Muscle layer of colon (tissue), 2 donors: ENCODE results near the gene CYP27A1.

Experiments used
- H3K27ac ChIP-seq: one replicate; pipeline ENCODE4 v1.7.0; 2013; ENCODE audit warnings: low read depth, mild to moderate bottlenecking, low read length, moderate library complexity
- H3K27me3 ChIP-seq, 2 donors: one replicate each; pipeline ENCODE4 v1.7.0; 2013; ENCODE audit warnings: low read length in 2 of 2, mild to moderate bottlenecking in 2 of 2; ENCODE audit not compliant: insufficient read depth in 2 of 2, control insufficient read depth in 1 of 2
- H3K36me3 ChIP-seq: one replicate; pipeline ENCODE4 v1.7.0; 2013; ENCODE audit warnings: mild to moderate bottlenecking, low read length; ENCODE audit not compliant: insufficient read depth
- H3K4me1 ChIP-seq: one replicate; pipeline ENCODE4 v1.7.0; 2013; ENCODE audit warnings: mild to moderate bottlenecking, low read length; ENCODE audit not compliant: insufficient read depth
- H3K4me3 ChIP-seq, 2 donors: one replicate each; pipeline ENCODE4 v1.7.0; 2013; ENCODE audit warnings: low read length in 2 of 2, low read depth in 1 of 2, mild to moderate bottlenecking in 1 of 2, moderate library complexity in 1 of 2
- H3K9ac ChIP-seq: one replicate; pipeline ENCODE4 v1.7.0; 2013; ENCODE audit warnings: low read length
- H3K9me3 ChIP-seq: one replicate; pipeline ENCODE4 v1.7.0; 2013; ENCODE audit warnings: mild to moderate bottlenecking, low read length
- donor health status: abdominal sarcoma.
- donor health status: Adenocarcinoma of cecum.

The CYP27A1 gene

DNA sequence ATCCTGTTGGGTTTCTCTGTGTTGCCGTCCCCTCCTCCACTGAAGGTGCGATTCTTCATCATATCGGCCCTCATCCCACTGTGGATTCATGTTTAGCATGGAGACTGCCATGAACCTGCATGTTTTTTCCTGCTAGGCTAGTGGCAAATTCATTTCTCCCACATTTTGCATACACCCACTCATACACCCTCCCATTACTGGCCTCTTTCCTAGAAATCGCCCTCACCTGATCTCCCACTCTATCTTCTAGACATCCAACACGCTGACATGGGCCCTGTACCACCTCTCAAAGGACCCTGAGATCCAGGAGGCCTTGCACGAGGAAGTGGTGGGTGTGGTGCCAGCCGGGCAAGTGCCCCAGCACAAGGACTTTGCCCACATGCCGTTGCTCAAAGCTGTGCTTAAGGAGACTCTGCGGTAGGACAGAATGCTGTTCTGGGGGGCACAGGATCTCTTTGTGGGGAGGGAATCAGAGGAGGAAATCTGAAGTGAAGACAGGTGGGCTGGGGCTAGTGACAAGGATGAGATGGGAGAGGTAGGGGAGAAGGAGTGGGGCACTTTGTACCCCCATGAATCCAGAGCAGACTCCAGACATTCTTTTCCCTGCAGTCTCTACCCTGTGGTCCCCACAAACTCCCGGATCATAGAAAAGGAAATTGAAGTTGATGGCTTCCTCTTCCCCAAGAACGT lies 32.0 kb downstream of the CYP27A1 start:
- no peak overlapping the region for H3K27ac ChIP-seq
- H3K4me1 ChIP-seq: no peaks in the 10 kb centered on the region
- no peak overlapping the region for H3K9ac ChIP-seq
- no peaks in the 10 kb centered on the region for H3K9me3 ChIP-seq
- no peak overlapping the region for H3K4me3 ChIP-seq
- peaks cover 38% of the 10 kb centered on the region for H3K36me3 ChIP-seq
- no peaks in the 10 kb centered on the region for H3K27me3 ChIP-seq

DNA sequence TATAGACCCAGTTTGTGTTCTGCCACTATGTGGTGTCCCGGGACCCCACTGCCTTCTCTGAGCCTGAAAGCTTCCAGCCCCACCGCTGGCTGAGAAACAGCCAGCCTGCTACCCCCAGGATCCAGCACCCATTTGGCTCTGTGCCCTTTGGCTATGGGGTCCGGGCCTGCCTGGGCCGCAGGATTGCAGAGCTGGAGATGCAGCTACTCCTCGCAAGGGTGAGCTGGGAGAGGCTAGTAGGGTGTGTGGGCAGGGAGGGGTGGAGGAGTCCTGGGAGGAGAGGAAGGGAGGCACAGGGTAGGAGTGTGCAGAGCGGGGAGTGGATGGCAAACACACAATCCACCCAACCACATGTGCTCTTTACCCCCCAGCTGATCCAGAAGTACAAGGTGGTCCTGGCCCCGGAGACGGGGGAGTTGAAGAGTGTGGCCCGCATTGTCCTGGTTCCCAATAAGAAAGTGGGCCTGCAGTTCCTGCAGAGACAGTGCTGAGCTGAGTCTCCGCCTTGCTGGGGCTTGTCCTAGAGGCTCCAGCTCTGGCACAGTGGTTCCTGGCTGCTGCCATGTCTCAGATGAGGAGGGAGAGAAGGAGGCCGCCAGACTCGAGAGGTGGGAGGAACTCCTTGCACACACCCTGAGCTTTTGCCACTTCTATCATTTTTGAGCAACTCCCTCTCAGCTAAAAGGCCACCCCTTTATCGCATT lies 32.7 kb downstream of the CYP27A1 start:
- Histone ChIP-seq H3K27ac (no peak overlapping the region), H3K4me3 (no peak overlapping the region), H3K9ac (no peak overlapping the region)

DNA sequence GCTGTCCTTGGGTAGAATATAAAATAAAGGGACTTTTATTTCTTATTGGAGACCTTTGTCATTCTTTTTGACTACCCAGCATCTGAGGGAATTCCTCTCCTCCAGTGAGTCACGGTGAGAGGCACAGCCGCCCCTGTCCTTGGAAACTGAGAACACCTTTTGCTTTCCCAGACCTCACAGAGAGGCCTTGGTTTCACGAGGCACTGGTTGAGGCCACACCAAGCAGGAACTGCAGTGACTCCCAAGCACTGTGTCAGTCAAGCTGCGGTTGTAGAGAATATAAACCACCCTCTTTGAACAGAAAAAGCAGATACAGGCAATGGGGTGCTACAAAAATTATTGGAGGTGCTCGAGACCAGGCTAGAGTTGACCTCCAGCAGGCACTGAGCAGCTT lies 33.3 kb downstream of the CYP27A1 start:
- H3K9ac ChIP-seq: no peak overlapping the region
- no peaks in the 10 kb centered on the region for H3K4me1 ChIP-seq
- H3K27ac ChIP-seq: no peak overlapping the region
- no peaks in the 10 kb centered on the region for H3K9me3 ChIP-seq
- H3K27me3 ChIP-seq: no peaks in the 10 kb centered on the region
- H3K4me3 ChIP-seq: no peak overlapping the region
- H3K36me3 ChIP-seq: peaks cover 38% of the 10 kb centered on the region

More for the DNA sequence above, 32.7 kb downstream of the CYP27A1 start:
- H3K36me3 ChIP-seq: peaks cover 38% of the 10 kb centered on the region
- H3K4me1 ChIP-seq: no peaks in the 10 kb centered on the region
- no peaks in the 10 kb centered on the region for H3K9me3 ChIP-seq
- H3K27me3 ChIP-seq: no peaks in the 10 kb centered on the region

DNA sequence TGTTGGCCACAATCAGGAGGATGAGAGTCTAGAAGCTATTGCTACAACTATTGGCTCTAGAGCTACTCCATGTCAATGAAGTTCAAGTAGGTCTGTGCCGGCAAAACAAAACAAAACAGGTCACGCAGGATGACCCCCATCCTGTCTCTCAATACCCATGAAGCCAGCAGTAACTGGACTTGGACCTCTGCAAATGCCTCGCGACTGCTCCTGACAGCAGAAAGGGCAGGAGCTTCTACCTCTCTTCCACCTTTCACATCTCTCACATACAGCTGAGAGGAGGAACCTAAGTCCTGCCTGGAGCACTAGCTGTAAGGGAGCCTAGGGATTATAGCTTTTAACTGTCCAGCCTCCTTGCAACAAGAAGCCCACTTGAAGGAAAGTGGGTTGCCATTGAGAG lies 33.7 kb downstream of the CYP27A1 start:
- H3K27me3 ChIP-seq: no peaks in the 10 kb centered on the region
- H3K27ac ChIP-seq: no peak overlapping the region
- peaks cover 38% of the 10 kb centered on the region for H3K36me3 ChIP-seq
- H3K9ac ChIP-seq: no peak overlapping the region
- no peaks in the 10 kb centered on the region for H3K4me1 ChIP-seq
- no peaks in the 10 kb centered on the region for H3K9me3 ChIP-seq
- no peak overlapping the region for H3K4me3 ChIP-seq

DNA sequence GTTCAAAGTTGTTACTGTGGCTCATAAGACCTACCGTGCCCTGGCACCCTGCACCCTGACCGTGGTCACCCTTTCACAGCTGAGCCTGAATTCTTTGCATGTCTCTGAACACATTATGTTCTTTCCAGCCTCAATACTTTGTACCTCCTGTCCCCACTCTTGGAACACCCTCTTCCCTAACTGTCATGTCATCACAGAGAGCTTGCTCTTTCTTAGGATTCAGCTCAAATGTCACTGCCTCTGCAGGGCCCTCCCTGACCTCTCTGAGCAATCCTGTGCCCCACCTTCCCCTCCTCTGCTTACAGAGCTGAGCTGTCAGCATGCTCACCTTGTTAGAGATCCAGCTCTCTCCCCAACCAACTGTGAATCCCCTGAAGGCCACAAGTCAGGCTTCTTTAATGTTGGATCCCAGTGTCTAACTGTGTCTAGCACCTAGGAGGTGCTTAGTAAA lies 34.6 kb downstream of the CYP27A1 start:
- Histone ChIP-seq H3K27ac (no peak overlapping the region), H3K4me3 (no peak overlapping the region), H3K9me3 (no peaks in the 10 kb centered on the region), H3K4me1 (no peaks in the 10 kb centered on the region), H3K9ac (no peak overlapping the region), H3K27me3 (no peaks in the 10 kb centered on the region), H3K36me3 (peaks cover 38% of the 10 kb centered on the region)

DNA sequence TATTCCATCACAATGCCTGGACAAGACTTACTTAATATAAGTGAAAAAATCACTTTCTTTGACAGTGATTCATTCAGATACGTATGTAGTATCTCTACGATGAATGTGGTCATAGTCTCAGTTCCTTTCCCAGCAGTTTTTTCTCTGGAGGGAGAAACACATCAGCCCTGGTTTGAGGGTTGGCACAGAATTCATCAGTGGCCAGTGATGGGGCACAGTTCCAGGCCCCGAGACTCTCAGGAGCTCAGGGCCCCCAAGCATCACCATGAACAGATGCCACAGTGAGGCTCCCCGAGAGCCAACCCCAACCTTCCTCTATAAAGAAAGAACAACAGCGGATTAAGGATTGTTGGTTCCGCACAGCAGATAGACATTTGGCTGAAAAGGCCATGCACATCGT lies 37.1 kb downstream of the CYP27A1 start:
- Histone ChIP-seq H3K4me1 (no peaks in the 10 kb centered on the region), H3K27me3 (no peaks in the 10 kb centered on the region), H3K27ac (no peak overlapping the region), H3K9ac (no peak overlapping the region), H3K9me3 (no peaks in the 10 kb centered on the region), H3K4me3 (no peak overlapping the region), H3K36me3 (peaks cover 18% of the 10 kb centered on the region)

DNA sequence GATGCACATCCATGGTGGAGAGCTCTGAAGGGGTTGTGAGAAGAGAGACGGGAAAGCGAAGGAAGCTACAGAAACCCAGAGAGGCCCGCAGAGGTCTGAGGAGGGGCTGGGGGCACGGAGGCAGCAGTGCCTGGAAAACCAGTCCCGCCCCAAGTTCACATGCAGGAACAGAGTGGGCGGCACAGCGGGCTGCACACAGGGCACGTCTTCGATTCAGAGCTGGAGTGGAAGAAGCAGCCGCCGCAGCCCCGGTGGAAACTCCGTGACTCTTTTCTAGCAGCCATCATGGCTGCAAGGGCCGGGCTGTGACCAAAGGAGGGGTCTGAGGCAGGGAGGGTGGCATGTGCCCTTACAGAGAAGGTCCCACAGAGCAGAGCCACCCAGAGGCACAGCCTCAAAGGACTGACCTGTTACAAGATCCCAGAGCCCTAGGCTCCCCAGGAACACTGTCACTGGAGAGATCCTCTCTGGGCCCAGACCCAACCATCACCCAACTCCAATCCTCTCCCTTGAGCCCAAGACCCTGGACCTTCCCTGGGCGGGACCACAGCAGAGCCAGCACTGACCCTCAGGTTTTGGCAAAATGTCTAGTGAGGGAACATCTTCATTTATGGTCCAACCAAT lies 38.9 kb downstream of the CYP27A1 start:
- Histone ChIP-seq H3K9me3 (no peaks in the 10 kb centered on the region), H3K4me3 (no peak overlapping the region), H3K36me3 (peaks cover 9% of the 10 kb centered on the region), H3K27me3 (no peaks in the 10 kb centered on the region), H3K27ac (no peak overlapping the region), H3K9ac (no peak overlapping the region), H3K4me1 (no peaks in the 10 kb centered on the region)

DNA sequence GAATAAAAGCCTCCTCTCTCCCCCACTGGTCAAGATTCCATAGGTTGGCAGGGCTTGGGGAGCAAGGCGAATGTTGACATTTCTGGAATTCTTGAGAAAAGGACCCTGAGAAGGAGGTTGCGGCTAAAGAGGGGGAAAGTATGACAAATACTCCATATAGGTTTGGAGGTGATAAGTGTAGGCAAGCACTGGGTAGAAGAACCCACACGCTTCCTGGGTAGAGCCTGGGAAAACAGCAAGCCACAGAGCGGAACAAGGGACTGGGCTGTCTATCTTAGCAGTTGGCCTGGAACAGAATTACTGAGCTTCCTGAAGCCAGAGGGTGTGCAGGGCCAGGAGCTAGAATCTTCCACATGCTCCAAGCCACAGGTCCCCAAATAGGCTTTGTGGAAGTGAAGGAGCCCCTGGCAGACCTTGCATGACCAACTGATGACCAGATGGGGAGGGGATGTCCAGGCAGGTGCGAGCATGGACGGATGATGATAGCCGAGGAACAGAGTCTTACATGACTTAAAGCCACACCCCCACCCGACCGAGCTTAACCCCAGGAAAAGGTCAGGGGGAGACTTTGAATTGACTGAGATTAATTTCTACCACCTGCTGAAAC lies 39.8 kb downstream of the CYP27A1 start:
- Histone ChIP-seq H3K9ac (no peak overlapping the region), H3K27me3 (no peaks in the 10 kb centered on the region), H3K4me1 (no peaks in the 10 kb centered on the region), H3K27ac (no peak overlapping the region), H3K36me3 (peaks cover 1% of the 10 kb centered on the region), H3K9me3 (no peaks in the 10 kb centered on the region), H3K4me3 (no peak overlapping the region)

DNA sequence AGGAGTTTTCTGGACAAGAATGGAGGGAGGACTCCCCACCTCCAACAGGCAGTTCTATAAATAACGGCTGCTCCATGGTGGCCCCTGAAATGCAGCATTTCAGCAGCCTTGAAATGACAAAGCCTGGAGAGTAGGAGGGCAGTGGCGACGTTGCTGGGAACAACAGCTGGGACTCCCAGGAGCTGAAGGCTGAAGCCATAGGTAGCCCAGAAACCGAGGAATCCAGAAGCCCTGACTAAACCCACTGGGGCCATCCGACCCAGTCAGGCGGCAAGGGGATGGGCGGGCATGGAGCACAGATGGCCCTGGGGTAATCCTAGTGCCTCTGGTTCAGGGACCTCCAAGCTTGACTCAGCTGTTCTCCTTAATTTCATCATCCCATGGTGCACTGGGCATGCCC lies 40.7 kb downstream of the CYP27A1 start:
- Histone ChIP-seq H3K9me3 (no peaks in the 10 kb centered on the region), H3K27me3 (no peaks in the 10 kb centered on the region), H3K4me1 (no peaks in the 10 kb centered on the region), H3K4me3 (no peak overlapping the region), H3K27ac (no peak overlapping the region), H3K9ac (no peak overlapping the region), H3K36me3 (no peaks in the 10 kb centered on the region)

DNA sequence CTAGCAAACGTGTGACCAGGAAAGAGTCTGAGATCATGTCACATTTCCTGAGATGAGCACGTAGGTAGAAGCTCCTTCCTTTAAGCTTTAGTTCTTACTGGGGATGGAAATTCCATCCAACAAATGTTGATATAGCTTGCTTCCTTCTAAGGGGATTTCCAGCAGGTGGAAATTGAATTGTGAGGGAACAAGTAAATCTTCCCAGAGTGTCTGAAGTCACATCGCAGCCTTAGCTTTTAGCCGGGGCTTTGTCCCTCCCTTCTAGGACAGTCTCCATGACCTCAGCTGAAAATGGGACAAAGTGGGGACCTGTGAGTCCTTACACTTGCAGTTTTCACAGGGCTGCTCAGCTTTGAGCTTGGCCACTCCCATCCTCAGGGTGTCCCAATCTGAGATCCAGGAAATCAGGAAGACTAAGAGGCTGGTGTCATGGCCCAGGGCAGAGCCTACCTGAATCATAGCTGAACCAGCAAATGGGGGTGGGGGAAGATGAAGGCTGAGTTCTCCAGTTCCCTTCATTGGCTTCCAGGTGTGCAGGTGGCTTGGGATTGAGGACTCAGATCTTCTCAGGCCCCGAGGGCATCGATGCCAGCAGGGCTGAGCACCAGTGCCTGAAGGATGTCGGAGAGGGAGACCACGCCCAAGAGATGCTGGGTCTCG lies 41.4 kb downstream of the CYP27A1 start:
- H3K27me3 ChIP-seq: peaks cover 0 to 5% of the 10 kb centered on the region in 2 donors
- H3K27ac ChIP-seq: no peak overlapping the region
- H3K4me3 ChIP-seq: no peak overlapping the region
- no peaks in the 10 kb centered on the region for H3K4me1 ChIP-seq
- H3K9me3 ChIP-seq: no peaks in the 10 kb centered on the region
- H3K9ac ChIP-seq: no peak overlapping the region
- H3K36me3 ChIP-seq: no peaks in the 10 kb centered on the region

DNA sequence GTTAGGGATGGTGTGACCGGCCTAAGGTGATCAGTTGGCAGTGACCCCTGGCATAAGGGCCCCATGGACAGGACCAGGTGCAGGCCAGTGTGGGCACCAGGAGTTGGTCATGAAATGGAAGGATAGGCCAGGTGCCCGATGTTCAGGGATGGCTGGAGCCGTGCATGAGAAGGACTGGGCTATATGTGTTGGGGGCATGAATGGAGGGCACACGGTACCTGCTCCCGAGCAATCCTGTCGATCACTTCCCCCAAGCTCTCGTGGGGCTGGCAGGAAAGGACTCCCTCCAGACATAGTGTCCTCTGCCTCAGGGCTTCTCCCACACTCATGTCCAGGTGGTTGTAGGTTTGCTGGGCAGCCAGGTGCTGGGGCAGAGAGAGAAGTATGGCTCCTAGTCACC lies 42.1 kb downstream of the CYP27A1 start:
- H3K27me3 ChIP-seq: peaks cover 0 to 7% of the 10 kb centered on the region in 2 donors
- no peak overlapping the region for H3K9ac ChIP-seq
- H3K4me3 ChIP-seq: no peak overlapping the region
- no peaks in the 10 kb centered on the region for H3K9me3 ChIP-seq
- H3K36me3 ChIP-seq: no peaks in the 10 kb centered on the region
- H3K27ac ChIP-seq: no peak overlapping the region
- no peaks in the 10 kb centered on the region for H3K4me1 ChIP-seq
